Loucy (cell line): ENCODE results near the gene ACTRT2.

Experiments used
- H2AFZ ChIP-seq: fragments of 200-600 bp; sonication (generic); 2 replicates; pipeline ENCODE4 v1.6.0; 2016; ENCODE audit warnings: antibody characterized with exemption, mild to moderate bottlenecking, low read length, moderate library complexity
- H3F3A ChIP-seq: fragments of 200-600 bp; 2 replicates; pipeline ENCODE4 v1.6.0; 2016; ENCODE audit warnings: antibody characterized with exemption, low read depth, mild to moderate bottlenecking
- H3K27me3 ChIP-seq: fragments of 200-600 bp; sonication (generic); 2 replicates; pipeline ENCODE4 v1.6.1; 2014; ENCODE audit warnings: low read length, mild to moderate bottlenecking; ENCODE audit not compliant: insufficient read depth, poor library complexity, severe bottlenecking
- H3K36me3 ChIP-seq: fragments of 200-600 bp; sonication (generic); 2 replicates; pipeline ENCODE4 v1.6.1; 2016; ENCODE audit warnings: low read length; ENCODE audit not compliant: insufficient read depth
- H3K4me1 ChIP-seq: fragments of 200-600 bp; sonication (generic); 2 replicates; pipeline ENCODE4 v1.5.1; 2014; ENCODE audit warnings: low read length, mild to moderate bottlenecking; ENCODE audit not compliant: insufficient read depth, poor library complexity, severe bottlenecking
- H3K4me2 ChIP-seq: fragments of 200-600 bp; sonication (generic); 2 replicates; pipeline ENCODE4 v1.6.0; 2014; ENCODE audit warnings: antibody characterized with exemption, low read length, low read depth, mild to moderate bottlenecking; ENCODE audit not compliant: poor library complexity, severe bottlenecking
- H3K4me3 ChIP-seq: fragments of 200-600 bp; sonication (generic); 2 replicates; pipeline ENCODE4 v1.5.1; 2014; ENCODE audit warnings: low read length, mild to moderate bottlenecking, mixed read lengths; ENCODE audit not compliant: poor library complexity, severe bottlenecking
- H3K79me2 ChIP-seq: fragments of 200-600 bp; sonication (generic); 2 replicates; pipeline ENCODE4 v1.6.1; 2014; ENCODE audit warnings: low read length; ENCODE audit not compliant: insufficient read depth
- H3K9ac ChIP-seq: fragments of 200-600 bp; sonication (generic); 2 replicates; pipeline ENCODE4 v1.6.0; 2014; ENCODE audit warnings: mild to moderate bottlenecking, low read depth, low read length, moderate library complexity; ENCODE audit not compliant: poor library complexity, severe bottlenecking
- H3K9me2 ChIP-seq: fragments of 200-600 bp; sonication (generic); replicated peaks from 2 replicates; pipeline ENCODE4 v1.6.1; 2016; ENCODE audit warnings: low read depth, low read length, mixed read lengths
- H3K9me3 ChIP-seq: fragments of 200-600 bp; sonication (generic); 2 replicates; pipeline ENCODE4 v1.6.1; 2014; ENCODE audit warnings: mild to moderate bottlenecking, antibody characterized with exemption, low read length, low read depth; ENCODE audit not compliant: insufficient read depth
- H4K20me1 ChIP-seq: fragments of 200-600 bp; sonication (generic); 2 replicates; pipeline ENCODE4 v1.6.0; 2014; ENCODE audit warnings: antibody characterized with exemption, low read length, mild to moderate bottlenecking; ENCODE audit not compliant: insufficient read depth, poor library complexity, severe bottlenecking
- CTCF ChIP-seq: fragments of 200-600 bp; sonication (generic); conservative IDR thresholded peaks from 2 replicates; pipeline ENCODE4 v1.5.1; 2014; ENCODE audit warnings: mild to moderate bottlenecking, antibody characterized with exemption, low read length
- EZH2phosphoT487 ChIP-seq: fragments of 200-600 bp; IDR thresholded peaks from 2 replicates; pipeline ENCODE4 v1.6.1; 2018; ENCODE audit warnings: antibody characterized with exemption, mild to moderate bottlenecking, moderate library complexity, borderline replicate concordance

Gene ACTRT2

GRCh38 chr1:2982615-2983318 lies 38.5 kb upstream of the ACTRT2 start:
- Histone ChIP-seq H3K27me3 (no peaks in the 10 kb centered on the region), H3K9me3 (no peaks in the 10 kb centered on the region), H3K9me2 (no peaks in the 10 kb centered on the region), H3K36me3 (no peaks in the 10 kb centered on the region), H3K4me3 (no peak overlapping the region), H4K20me1 (no peaks in the 10 kb centered on the region), H3K4me2 (no peak overlapping the region), H2AFZ (no peak overlapping the region), H3F3A (no peaks in the 10 kb centered on the region), H3K9ac (no peak overlapping the region), H3K79me2 (no peaks in the 10 kb centered on the region), H3K4me1 (no peaks in the 10 kb centered on the region)
- TF ChIP-seq EZH2phosphoT487 (no peak), CTCF (no peak)

GRCh38 chr1:2983319-2983705 lies 38.0 kb upstream of the ACTRT2 start:
- H2AFZ ChIP-seq = no peak overlapping the region
- no peaks in the 10 kb centered on the region for H3K9me3 ChIP-seq
- no peaks in the 10 kb centered on the region for H4K20me1 ChIP-seq
- no peaks in the 10 kb centered on the region for H3K79me2 ChIP-seq
- no peak overlapping the region for H3K9ac ChIP-seq
- no peaks in the 10 kb centered on the region for H3F3A ChIP-seq
- no peak overlapping the region for H3K4me3 ChIP-seq
- no peaks in the 10 kb centered on the region for H3K4me1 ChIP-seq
- H3K4me2 ChIP-seq = no peak overlapping the region
- H3K9me2 ChIP-seq = no peaks in the 10 kb centered on the region
- TF ChIP-seq CTCF (no peak), EZH2phosphoT487 (no peak)
- H3K27me3 ChIP-seq = no peaks in the 10 kb centered on the region
- H3K36me3 ChIP-seq = no peaks in the 10 kb centered on the region

GRCh38 chr1:2983706-2984398 lies 37.4 kb upstream of the ACTRT2 start:
- Histone ChIP-seq H3F3A (no peaks in the 10 kb centered on the region), H3K36me3 (no peaks in the 10 kb centered on the region), H3K4me2 (no peak overlapping the region), H3K4me3 (no peak overlapping the region), H3K4me1 (no peaks in the 10 kb centered on the region), H3K27me3 (no peaks in the 10 kb centered on the region), H3K9me2 (no peaks in the 10 kb centered on the region), H3K79me2 (no peaks in the 10 kb centered on the region), H3K9me3 (no peaks in the 10 kb centered on the region), H2AFZ (no peak overlapping the region), H3K9ac (no peak overlapping the region), H4K20me1 (no peaks in the 10 kb centered on the region)
- TF ChIP-seq EZH2phosphoT487 (no peak), CTCF (no peak)
